Smooth muscle cell (in vitro differentiated cells): Measurements from ENCODE around the gene KRT6A. TPM values are rescaled to one million over a fixed set of nuclear protein-coding genes. Genes with fewer than 3 reads are reported as not detected.

ENCODE experiments used
- DNase-seq: peaks from one replicate; lab custom pipeline; 2025; ENCODE audit not compliant: unreplicated experiment; lab: John Stamatoyannopoulos, UW
- H2AFZ ChIP-seq: fragments of 200-600 bp; sonication (generic); 2 replicates; pipeline ENCODE4 v1.6.0; 2016; ENCODE audit warnings: antibody characterized with exemption, low read depth, mild to moderate bottlenecking
- H3F3A ChIP-seq: fragments of 200-600 bp; sonication (generic); 2 replicates; pipeline ENCODE4 v1.6.0; 2017; ENCODE audit warnings: antibody characterized with exemption, low read depth
- H3K27ac ChIP-seq: fragments of 200-600 bp; sonication (generic); 2 replicates; pipeline ENCODE4 v1.5.1; 2016; ENCODE audit warnings: low read depth, mild to moderate bottlenecking
- H3K27me3 ChIP-seq: fragments of 200-600 bp; sonication (generic); 2 replicates; pipeline ENCODE4 v1.6.1; 2016; ENCODE audit warnings: low read depth, mild to moderate bottlenecking
- H3K36me3 ChIP-seq: fragments of 200-600 bp; sonication (generic); 2 replicates; pipeline ENCODE4 v1.5.1; 2016; ENCODE audit warnings: low read depth
- H3K4me1 ChIP-seq: fragments of 200-600 bp; sonication (generic); 2 replicates; pipeline ENCODE4 v1.5.1; 2016; ENCODE audit warnings: low read depth
- H3K4me2 ChIP-seq: fragments of 200-600 bp; sonication (generic); 2 replicates; pipeline ENCODE4 v1.6.0; 2016; ENCODE audit warnings: mild to moderate bottlenecking
- H3K4me3 ChIP-seq: fragments of 200-600 bp; sonication (generic); 2 replicates; pipeline ENCODE4 v1.5.1; 2016; ENCODE audit warnings: mild to moderate bottlenecking
- H3K79me2 ChIP-seq: fragments of 200-600 bp; sonication (generic); 2 replicates; pipeline ENCODE4 v1.6.0; 2016; ENCODE audit warnings: low read depth, mild to moderate bottlenecking
- H3K9ac ChIP-seq: fragments of 200-600 bp; sonication (generic); 2 replicates; pipeline ENCODE4 v1.6.0; 2016; ENCODE audit warnings: low read depth
- H3K9me3 ChIP-seq: fragments of 200-600 bp; sonication (generic); replicated peaks from 2 replicates; pipeline ENCODE4 v1.5.1; 2016; ENCODE audit warnings: low read depth
- H4K20me1 ChIP-seq: fragments of 200-600 bp; sonication (generic); 2 replicates; pipeline ENCODE4 v1.6.0; 2016; ENCODE audit warnings: low read depth
- CTCF ChIP-seq: fragments of 200-600 bp; sonication (generic); IDR thresholded peaks from 2 replicates; pipeline ENCODE4 v1.5.1; 2017; ENCODE audit warnings: borderline replicate concordance, mild to moderate bottlenecking, antibody characterized with exemption; ENCODE audit not compliant: insufficient read depth, poor library complexity, severe bottlenecking
- WGBS: methylation state at CpG from one replicate; pipeline ENCODE4 v1.1.7; 2016; ENCODE audit warnings: low lambda C conversion rate; 5-methylcytosine and 5-hydroxymethylcytosine counted together
- polyA plus RNA-seq: library from polyadenylated mRNA; unstranded; fragments of >200 nt; fragmentation: Nextera tagmentation; extraction: Ambion mirVana; gene quantifications from 2 replicates; pipeline ENCODE4 v1.2.1, GENCODE V29; 2016
- total RNA-seq: library from RNA; depleted of rRNA; stranded (reverse); fragments of >200 nt; gene quantifications from 2 replicates; pipeline ENCODE4 v1.2.3, GENCODE V29; 2014

Gene KRT6A
- total and polyA plus RNA-seq, 2 experiments from 2014 or later = 460 to 1,128 TPM

DNA sequence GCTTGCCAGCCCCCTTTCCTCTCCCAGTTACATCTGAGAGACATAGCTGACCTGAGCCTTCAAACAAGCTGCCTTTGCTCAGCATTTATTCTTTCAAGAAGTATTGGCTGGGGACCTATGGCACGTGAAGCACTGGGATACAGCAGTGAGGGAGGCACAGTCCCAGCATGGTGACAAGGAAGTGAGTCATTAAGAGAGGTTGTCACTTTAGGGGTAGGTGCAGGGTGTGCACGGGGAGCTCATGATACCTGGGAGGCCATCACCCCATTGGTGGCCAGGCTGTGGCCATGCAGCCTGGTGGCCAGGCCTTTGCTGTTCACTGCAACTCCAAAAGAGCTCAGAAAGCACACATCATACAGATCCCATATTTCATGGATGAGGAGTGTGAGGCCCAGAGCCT lies 53.2 kb downstream of the KRT6A start:
- DNase-seq = no peak
- H3K9me3 ChIP-seq = no peaks in the 10 kb centered on the region
- H3K27ac ChIP-seq = peak overlapping the region; percentile 95

GRCh38 chr12:52439420-52439819 lies 53.6 kb downstream of the KRT6A start:
- TF ChIP-seq CTCF = no peak
- Histone ChIP-seq H3K27ac (no peak overlapping the region), H3K4me3 (no peak overlapping the region), H2AFZ (no peak overlapping the region), H3K9ac (no peak overlapping the region), H3K9me3 (no peaks in the 10 kb centered on the region), H3F3A (peaks cover 15% of the 10 kb centered on the region), H4K20me1 (no peaks in the 10 kb centered on the region), H3K79me2 (no peaks in the 10 kb centered on the region), H3K27me3 (no peaks in the 10 kb centered on the region), H3K4me1 (peaks cover 26% of the 10 kb centered on the region), H3K4me2 (no peak overlapping the region), H3K36me3 (no peaks in the 10 kb centered on the region)
- 84% methylated on average over 8 of the region's 8 CpGs for WGBS
- no peak for DNase-seq

More for the DNA sequence above, 53.2 kb downstream of the KRT6A start:
- WGBS = 69% methylated on average over 2 of the region's 2 CpGs
- no peak overlapping the region for H2AFZ ChIP-seq
- TF ChIP-seq CTCF = no peak
- H3K4me2 ChIP-seq = no peak overlapping the region
- H3K9ac ChIP-seq = peak overlapping the region; percentile 84
- H3K79me2 ChIP-seq = no peaks in the 10 kb centered on the region
- H4K20me1 ChIP-seq = no peaks in the 10 kb centered on the region
- H3K4me1 ChIP-seq = peaks cover 26% of the 10 kb centered on the region
- H3F3A ChIP-seq = peaks cover 15% of the 10 kb centered on the region
- no peaks in the 10 kb centered on the region for H3K27me3 ChIP-seq
- no peaks in the 10 kb centered on the region for H3K36me3 ChIP-seq
- H3K4me3 ChIP-seq = no peak overlapping the region

GRCh38 chr12:52438305-52439301 lies 54.5 kb downstream of the KRT6A start:
- no peak for DNase-seq
- H3K27ac ChIP-seq = no peak overlapping the region
- H3K4me1 ChIP-seq = peaks cover 26% of the 10 kb centered on the region
- H3K27me3 ChIP-seq = no peaks in the 10 kb centered on the region
- H2AFZ ChIP-seq = no peak overlapping the region
- WGBS = 87% methylated on average over 8 of the region's 8 CpGs
- no peak overlapping the region for H3K9ac ChIP-seq
- H3K36me3 ChIP-seq = no peaks in the 10 kb centered on the region
- H3K4me2 ChIP-seq = no peak overlapping the region
- H3K79me2 ChIP-seq = no peaks in the 10 kb centered on the region
- peaks cover 15% of the 10 kb centered on the region for H3F3A ChIP-seq
- H3K4me3 ChIP-seq = no peak overlapping the region
- H3K9me3 ChIP-seq = no peaks in the 10 kb centered on the region
- no peaks in the 10 kb centered on the region for H4K20me1 ChIP-seq
- TF ChIP-seq CTCF = no peak
